SK-N-SH (cell line): ENCODE results near the gene RPS19. TPM values are rescaled to one million over a fixed set of nuclear protein-coding genes. Genes with fewer than 3 reads are reported as not detected.

Experiments
- CTCF ChIA-PET: fragments of 300-600, 350-600 bp; formaldehyde crosslinking; extraction: SDS; loops from one replicate; lab custom pipeline; 2021; lab: Yijun Ruan, JAX
- POLR2A ChIA-PET: fragments of 350-600 bp; sonication (Branson Sonifier 250); formaldehyde crosslinking; extraction: SDS; loops from one replicate; lab custom pipeline; 2020; ENCODE audit warnings: antibody characterized with exemption, inconsistent platforms; lab: Yijun Ruan, JAX
- DNase-seq: peaks from one replicate; pipeline ENCODE4 v3.0.0; 2012
- H2AFZ ChIP-seq: fragments of 200-600 bp; sonication (generic); 2 replicates; pipeline ENCODE4 v1.8.1; 2016; ENCODE audit warnings: antibody characterized with exemption, mild to moderate bottlenecking, low read depth
- H3F3A ChIP-seq: fragments of 200-600 bp; sonication (generic); replicated peaks from 2 replicates; pipeline ENCODE3; 2016; ENCODE audit warnings: antibody characterized with exemption, mild to moderate bottlenecking; ENCODE audit not compliant: insufficient read depth
- H3K27ac ChIP-seq, 2 experiments: fragments of 200-500 bp in 1 of 2; fragments of 200-600 bp in 1 of 2; sonication (Bioruptor generic) in 1 of 2; sonication (generic), shearing (Covaris generic) in 1 of 2; 2 replicates each; pipeline versions ENCODE4 v1.5.1 to v1.6.1; 2014 to 2016; ENCODE audit warnings: low read depth in 2 of 2, inconsistent platforms in 1 of 2, low read length in 1 of 2, mild to moderate bottlenecking in 1 of 2, mixed read lengths in 1 of 2
- H3K27me3 ChIP-seq: fragments of 200-600 bp; sonication (generic), shearing (Covaris generic); 2 replicates; pipeline ENCODE4 v1.6.1; 2016; ENCODE audit warnings: mixed run types; ENCODE audit not compliant: insufficient read depth
- H3K36me3 ChIP-seq, 2 experiments: fragments of 200-500 bp in 1 of 2; fragments of 200-600 bp in 1 of 2; sonication (Bioruptor generic) in 1 of 2; sonication (generic) in 1 of 2; replicated peaks in 1 of 2; 2 replicates each; pipeline versions ENCODE3 to v1.5.1; 2014 to 2016; ENCODE audit warnings: low read length in 1 of 2, mild to moderate bottlenecking in 1 of 2; ENCODE audit not compliant: insufficient read depth in 2 of 2, control insufficient read depth in 1 of 2
- H3K4me1 ChIP-seq, 2 experiments: fragments of 200-500 bp in 1 of 2; fragments of 200-600 bp in 1 of 2; sonication (Bioruptor generic) in 1 of 2; sonication (generic), shearing (Covaris generic) in 1 of 2; 2 replicates each; pipeline versions ENCODE4 v1.5.1 to v1.6.1; 2014 to 2016; ENCODE audit warnings: low read depth in 1 of 2, low read length in 1 of 2, mixed run types in 1 of 2; ENCODE audit not compliant: insufficient read depth in 2 of 2, control insufficient read depth in 1 of 2
- H3K4me2 ChIP-seq: fragments of 200-600 bp; sonication (generic), shearing (Covaris generic); 2 replicates; pipeline ENCODE4 v1.6.1; 2017; ENCODE audit warnings: mixed run types
- H3K4me3 ChIP-seq, 2 experiments: fragments of 200-500 bp in 1 of 2; fragments of 200-600 bp in 1 of 2; sonication (Bioruptor generic) in 1 of 2; sonication (generic), shearing (Covaris generic) in 1 of 2; 2 replicates each; pipeline versions ENCODE4 v1.5.1 to v1.8.1; 2014 to 2016; ENCODE audit warnings: low read depth in 2 of 2, inconsistent platforms in 1 of 2, low read length in 1 of 2, mild to moderate bottlenecking in 1 of 2, mixed read lengths in 1 of 2, moderate library complexity in 1 of 2
- H3K79me2 ChIP-seq: fragments of 200-600 bp; sonication (generic); 2 replicates; pipeline ENCODE4 v1.8.1; 2017; ENCODE audit warnings: mild to moderate bottlenecking; ENCODE audit not compliant: insufficient read depth
- H3K9ac ChIP-seq: fragments of 200-600 bp; sonication (generic); 2 replicates; pipeline ENCODE4 v1.6.1; 2017; ENCODE audit warnings: mixed run types
- H3K9me2 ChIP-seq: fragments of 200-600 bp; sonication (generic); 2 replicates; pipeline ENCODE4 v1.6.1; 2017; ENCODE audit warnings: mixed run types
- H3K9me3 ChIP-seq: fragments of 200-600 bp; sonication (generic); 2 replicates; pipeline ENCODE4 v1.6.1; 2017; ENCODE audit warnings: mixed run types, mild to moderate bottlenecking, moderate library complexity
- H4K20me1 ChIP-seq: fragments of 200-600 bp; sonication (generic); 2 replicates; pipeline ENCODE4 v1.6.1; 2017; ENCODE audit warnings: mild to moderate bottlenecking, mixed run types; ENCODE audit not compliant: insufficient read depth
- CHD2 ChIP-seq: fragments of 150-350 bp; IDR thresholded peaks from 2 replicates; pipeline ENCODE4 v1.6.1; 2018; ENCODE audit warnings: low read length; ENCODE audit not compliant: partially characterized antibody
- ELF1 ChIP-seq: IDR thresholded peaks from 2 replicates; pipeline ENCODE4 v1.4.0; 2012
- EP300 ChIP-seq, 2 experiments: IDR thresholded peaks; 2 replicates each; pipeline versions ENCODE4 v1.4.0 to v1.6.1; 2012; ENCODE audit warnings: borderline replicate concordance in 1 of 2, low read depth in 1 of 2, low read length in 1 of 2
- FOSL2 ChIP-seq: IDR thresholded peaks from 2 replicates; pipeline ENCODE4 v1.4.0; 2012; ENCODE audit warnings: low read depth, mild to moderate bottlenecking, moderate library complexity, borderline replicate concordance
- FOXJ3 ChIP-seq: sonication (generic); formaldehyde crosslinking; IDR thresholded peaks from 2 replicates; pipeline ENCODE4 v1.5.1; 2020; ENCODE audit warnings: mild to moderate bottlenecking, missing genetic modification reagents
- FOXM1 ChIP-seq: IDR thresholded peaks from 2 replicates; pipeline ENCODE4 v1.4.0; 2012; ENCODE audit warnings: low read depth, mild to moderate bottlenecking
- GABPA ChIP-seq: IDR thresholded peaks from 2 replicates; pipeline ENCODE4 v1.4.0; 2012; ENCODE audit warnings: low read depth, mild to moderate bottlenecking
- JUND ChIP-seq: IDR thresholded peaks from 2 replicates; pipeline ENCODE4 v1.4.0; 2012
- MEF2A ChIP-seq: IDR thresholded peaks from 2 replicates; pipeline ENCODE4 v1.4.0; 2012; ENCODE audit warnings: low read depth, borderline replicate concordance
- MXI1 ChIP-seq: IDR thresholded peaks from 2 replicates; pipeline ENCODE4 v1.6.1; 2012; ENCODE audit warnings: mild to moderate bottlenecking, low read depth, low read length, improper control_type of control experiment
- NFIC ChIP-seq: IDR thresholded peaks from 2 replicates; pipeline ENCODE4 v1.4.0; 2012; ENCODE audit warnings: borderline replicate concordance
- NRF1 ChIP-seq: IDR thresholded peaks from 2 replicates; pipeline ENCODE4 v1.6.1; 2012; ENCODE audit warnings: low read depth, mild to moderate bottlenecking, low read length
- POLR2AphosphoS5 ChIP-seq: IDR thresholded peaks from 2 replicates; pipeline ENCODE4 v1.6.1; 2012; ENCODE audit warnings: low read depth, low read length
- RAD21 ChIP-seq: IDR thresholded peaks from 2 replicates; pipeline ENCODE4 v1.6.1; 2012; ENCODE audit warnings: mild to moderate bottlenecking, low read length
- RCOR1 ChIP-seq: fragments of 150-350 bp; IDR thresholded peaks from 2 replicates; pipeline ENCODE4 v1.6.1; 2017; ENCODE audit warnings: antibody characterized with exemption, low read length
- REST ChIP-seq: IDR thresholded peaks from 2 replicates; pipeline ENCODE4 v1.6.1; 2012; ENCODE audit warnings: mild to moderate bottlenecking, low read depth, low read length, moderate library complexity
- SMC3 ChIP-seq: IDR thresholded peaks from 2 replicates; pipeline ENCODE4 v1.6.1; 2012; ENCODE audit warnings: low read depth, low read length, improper control_type of control experiment
- TAF1 ChIP-seq: IDR thresholded peaks from 2 replicates; pipeline ENCODE4 v1.6.1; 2012; ENCODE audit warnings: low read depth, mild to moderate bottlenecking, low read length, moderate library complexity, borderline replicate concordance
- USF1 ChIP-seq: IDR thresholded peaks from 2 replicates; pipeline ENCODE4 v1.4.0; 2012; ENCODE audit warnings: low read depth, borderline replicate concordance
- USF2 ChIP-seq: fragments of 150-350 bp; IDR thresholded peaks from 2 replicates; pipeline ENCODE4 v1.6.1; 2017; ENCODE audit warnings: antibody characterized with exemption, low read length, low read depth, borderline replicate concordance
- YY1 ChIP-seq: IDR thresholded peaks from 2 replicates; pipeline ENCODE4 v1.4.0; 2012; ENCODE audit warnings: low read depth, mild to moderate bottlenecking
- WGBS: methylation state at CpG from one replicate; pipeline ENCODE4 v1.1.6; 2017; ENCODE audit warnings: low lambda C conversion rate; 5-methylcytosine and 5-hydroxymethylcytosine counted together
- polyA plus RNA-seq, 3 experiments: library from polyadenylated mRNA; depleted of rRNA; stranded (reverse); fragments of >200 nt; gene quantifications; 2 replicates each; pipeline ENCODE4 v1.2.3, GENCODE V29; 2012
- TF ChIP-seq, protein P1 (sequence below): fragments of 150-350 bp; IDR thresholded peaks from 2 replicates; pipeline ENCODE4 v1.6.1; 2016; ENCODE audit warnings: mild to moderate bottlenecking, low read depth, low read length
- TF ChIP-seq, protein P2 (sequence below): IDR thresholded peaks from 2 replicates; pipeline ENCODE4; 2012
- TF ChIP-seq, protein P3 (sequence below): IDR thresholded peaks from 2 replicates; pipeline ENCODE4 v1.4.0; 2012; ENCODE audit warnings: low read depth

Gene RPS19
- polyA plus RNA-seq (2012; rRNA removed) = 2,819 and 3,310 TPM in 2 replicates
- 1,050 and 3,295 TPM in 2 replicates for polyA plus RNA-seq (2012; cell fraction: cytosol; rRNA removed)
- polyA plus RNA-seq (2012; cell fraction: nucleus; rRNA removed) = 465 and 1,192 TPM in 2 replicates

- Histone ChIP-seq H3K36me3 (peaks cover 39 to 42% of the 10 kb centered on the region in 2 experiments), H3F3A (peaks cover 15% of the 10 kb centered on the region), H3K9ac (peak within 1 kb of the TSS; percentile 98), H3K9me2 (no peaks in the 10 kb centered on the region), H3K9me3 (no peaks in the 10 kb centered on the region), H4K20me1 (peaks cover 37% of the 10 kb centered on the region), H2AFZ (peak within 1 kb of the TSS; percentile 81), H3K4me2 (peak within 1 kb of the TSS; percentile 88), H3K4me1 (peaks cover 34 to 39% of the 10 kb centered on the region in 2 experiments), H3K4me3 (peak within 1 kb of the TSS; percentile 83 to 93), H3K27me3 (peaks cover 12% of the 10 kb centered on the region; the same call in 1 of the 2 replicates), H3K27ac (peak within 1 kb of the TSS; percentile 97 to 99), H3K79me2 (peaks cover 48% of the 10 kb centered on the region)
- ChIA-PET CTCF (interaction anchor here (0.7 to 3.1 kb wide), 18 partner anchors 9 to 173 kb away, joined by 3 to 21 read pairs (median 4); partner anchors contain the start of genes ARHGEF1 and RABAC1), POLR2A (interaction anchor here (0.6 to 2.1 kb wide), 15 partner anchors 8 to 1082 kb away, joined by 3 to 14 read pairs (median 4); partner anchors contain the start of genes CD79A, RAB4B and RABAC1)
- peak; percentile 98 for DNase-seq
- under 1% methylated on average over 53 of the region's 76 CpGs for WGBS
- TF ChIP-seq, protein P1, sequence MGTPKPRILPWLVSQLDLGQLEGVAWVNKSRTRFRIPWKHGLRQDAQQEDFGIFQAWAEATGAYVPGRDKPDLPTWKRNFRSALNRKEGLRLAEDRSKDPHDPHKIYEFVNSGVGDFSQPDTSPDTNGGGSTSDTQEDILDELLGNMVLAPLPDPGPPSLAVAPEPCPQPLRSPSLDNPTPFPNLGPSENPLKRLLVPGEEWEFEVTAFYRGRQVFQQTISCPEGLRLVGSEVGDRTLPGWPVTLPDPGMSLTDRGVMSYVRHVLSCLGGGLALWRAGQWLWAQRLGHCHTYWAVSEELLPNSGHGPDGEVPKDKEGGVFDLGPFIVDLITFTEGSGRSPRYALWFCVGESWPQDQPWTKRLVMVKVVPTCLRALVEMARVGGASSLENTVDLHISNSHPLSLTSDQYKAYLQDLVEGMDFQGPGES = no peak
- TF ChIP-seq REST (peak; percentile 76), YY1 (no peak; the same call in 1 of the 2 replicates), JUND (no peak), GABPA (peak; percentile 95), NFIC (no peak), EP300 (IDR thresholded peaks at IDR 0.05; ENCODE audit: borderline replicate concordance in 1 of 2, low read depth in 1 of 2, low read length in 1 of 2) (no peak), MEF2A (no peak), TAF1 (peak; percentile 98), CHD2 (peak; percentile 99), RCOR1 (no peak), POLR2AphosphoS5 (peak; percentile 96), FOSL2 (no peak), NRF1 (no peak), SMC3 (no peak), USF1 (no peak), MXI1 (peak; percentile 74), ELF1 (peak; percentile 100), USF2 (no peak), FOXM1 (no peak), FOXJ3 (CRISPR knock-in tag) (no peak), RAD21 (no peak)
- TF ChIP-seq, protein P2, sequence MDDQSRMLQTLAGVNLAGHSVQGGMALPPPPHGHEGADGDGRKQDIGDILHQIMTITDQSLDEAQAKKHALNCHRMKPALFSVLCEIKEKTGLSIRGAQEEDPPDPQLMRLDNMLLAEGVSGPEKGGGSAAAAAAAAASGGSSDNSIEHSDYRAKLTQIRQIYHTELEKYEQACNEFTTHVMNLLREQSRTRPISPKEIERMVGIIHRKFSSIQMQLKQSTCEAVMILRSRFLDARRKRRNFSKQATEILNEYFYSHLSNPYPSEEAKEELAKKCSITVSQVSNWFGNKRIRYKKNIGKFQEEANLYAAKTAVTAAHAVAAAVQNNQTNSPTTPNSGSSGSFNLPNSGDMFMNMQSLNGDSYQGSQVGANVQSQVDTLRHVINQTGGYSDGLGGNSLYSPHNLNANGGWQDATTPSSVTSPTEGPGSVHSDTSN = 0 out of 2 replicates have a peak, but pooled peaks have one; percentile 19
- TF ChIP-seq, protein P3, sequence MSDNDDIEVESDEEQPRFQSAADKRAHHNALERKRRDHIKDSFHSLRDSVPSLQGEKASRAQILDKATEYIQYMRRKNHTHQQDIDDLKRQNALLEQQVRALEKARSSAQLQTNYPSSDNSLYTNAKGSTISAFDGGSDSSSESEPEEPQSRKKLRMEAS = peak; percentile 87
Observed at GRCh38 chr19:41859618-41860418, at the start of gene RPS19. Gene RPS19 (plus strand): TSS chr19:41860255. CDS start chr19:41860775, 520 bp downstream.
